Muscle layer of colon (tissue), 2 donors: Measurements from ENCODE around the gene IQSEC1.

Experiments
- H3K27ac ChIP-seq: one replicate; pipeline ENCODE4 v1.7.0; 2013; ENCODE audit warnings: low read depth, mild to moderate bottlenecking, low read length, moderate library complexity
- H3K27me3 ChIP-seq, 2 donors: one replicate each; pipeline ENCODE4 v1.7.0; 2013; ENCODE audit warnings: low read length in 2 of 2, mild to moderate bottlenecking in 2 of 2; ENCODE audit not compliant: insufficient read depth in 2 of 2, control insufficient read depth in 1 of 2
- H3K36me3 ChIP-seq: one replicate; pipeline ENCODE4 v1.7.0; 2013; ENCODE audit warnings: mild to moderate bottlenecking, low read length; ENCODE audit not compliant: insufficient read depth
- H3K4me1 ChIP-seq: one replicate; pipeline ENCODE4 v1.7.0; 2013; ENCODE audit warnings: mild to moderate bottlenecking, low read length; ENCODE audit not compliant: insufficient read depth
- H3K4me3 ChIP-seq, 2 donors: one replicate each; pipeline ENCODE4 v1.7.0; 2013; ENCODE audit warnings: low read length in 2 of 2, low read depth in 1 of 2, mild to moderate bottlenecking in 1 of 2, moderate library complexity in 1 of 2
- H3K9ac ChIP-seq: one replicate; pipeline ENCODE4 v1.7.0; 2013; ENCODE audit warnings: low read length
- H3K9me3 ChIP-seq: one replicate; pipeline ENCODE4 v1.7.0; 2013; ENCODE audit warnings: mild to moderate bottlenecking, low read length
- donor health status: abdominal sarcoma.
- donor health status: Adenocarcinoma of cecum.

The IQSEC1 gene

GRCh38 chr3:12953201-12953995 is 119.8 kb downstream of the IQSEC1 start:
- Histone ChIP-seq H3K27me3 (no peaks in the 10 kb centered on the region), H3K4me3 (no peak overlapping the region), H3K4me1 (peaks cover 60% of the 10 kb centered on the region), H3K9me3 (no peaks in the 10 kb centered on the region), H3K9ac (no peak overlapping the region), H3K36me3 (peaks cover 4% of the 10 kb centered on the region), H3K27ac (no peak overlapping the region)

- H3K4me3 ChIP-seq = no peak overlapping the region
- peaks cover 4% of the 10 kb centered on the region for H3K36me3 ChIP-seq
- no peaks in the 10 kb centered on the region for H3K9me3 ChIP-seq
- H3K9ac ChIP-seq = no peak overlapping the region
- no peak overlapping the region for H3K27ac ChIP-seq
- H3K4me1 ChIP-seq = peaks cover 60% of the 10 kb centered on the region
- no peaks in the 10 kb centered on the region for H3K27me3 ChIP-seq
These were observed 120.7 kb downstream of the IQSEC1 start for GRCh38 chr3:12952343-12953200.

GRCh38 chr3:12948891-12949711 is 124.1 kb downstream of the IQSEC1 start:
- H3K36me3 ChIP-seq = peaks cover 4% of the 10 kb centered on the region
- H3K27ac ChIP-seq = no peak overlapping the region
- H3K27me3 ChIP-seq = no peaks in the 10 kb centered on the region
- no peak overlapping the region for H3K9ac ChIP-seq
- no peaks in the 10 kb centered on the region for H3K9me3 ChIP-seq
- H3K4me3 ChIP-seq = no peak overlapping the region
- H3K4me1 ChIP-seq = peaks cover 52% of the 10 kb centered on the region

GRCh38 chr3:12948371-12948770 is 124.9 kb downstream of the IQSEC1 start:
- no peak overlapping the region for H3K4me3 ChIP-seq
- no peak overlapping the region for H3K27ac ChIP-seq
- H3K36me3 ChIP-seq = peaks cover under 1% of the 10 kb centered on the region
- H3K9me3 ChIP-seq = no peaks in the 10 kb centered on the region
- H3K4me1 ChIP-seq = peaks cover 49% of the 10 kb centered on the region
- H3K27me3 ChIP-seq = no peaks in the 10 kb centered on the region
- H3K9ac ChIP-seq = no peak overlapping the region

GRCh38 chr3:12947504-12948369 is 125.5 kb downstream of the IQSEC1 start:
- peaks cover 49% of the 10 kb centered on the region for H3K4me1 ChIP-seq
- no peak overlapping the region for H3K27ac ChIP-seq

GRCh38 chr3:12946649-12947316 is 126.4 kb downstream of the IQSEC1 start:
- peaks cover 49% of the 10 kb centered on the region for H3K4me1 ChIP-seq
- no peaks in the 10 kb centered on the region for H3K36me3 ChIP-seq
- no peak overlapping the region for H3K9ac ChIP-seq
- no peak overlapping the region for H3K27ac ChIP-seq
- H3K9me3 ChIP-seq = no peaks in the 10 kb centered on the region
- H3K27me3 ChIP-seq = no peaks in the 10 kb centered on the region
- no peak overlapping the region for H3K4me3 ChIP-seq

More at GRCh38 chr3:12947504-12948369, 125.5 kb downstream of the IQSEC1 start:
- Histone ChIP-seq H3K9me3 (no peaks in the 10 kb centered on the region), H3K9ac (no peak overlapping the region), H3K36me3 (no peaks in the 10 kb centered on the region), H3K4me3 (no peak overlapping the region), H3K27me3 (no peaks in the 10 kb centered on the region)

- Histone ChIP-seq H3K4me3 (no peak overlapping the region), H3K9me3 (no peaks in the 10 kb centered on the region), H3K36me3 (peaks cover 1% of the 10 kb centered on the region), H3K27me3 (no peaks in the 10 kb centered on the region), H3K9ac (no peak overlapping the region), H3K4me1 (peaks cover 50% of the 10 kb centered on the region), H3K27ac (no peak overlapping the region)
These were observed 127.0 kb downstream of the IQSEC1 start for GRCh38 chr3:12946251-12946648.

GRCh38 chr3:12944849-12945248 is 128.4 kb downstream of the IQSEC1 start:
- H3K9ac ChIP-seq = no peak overlapping the region
- H3K27ac ChIP-seq = no peak overlapping the region
- H3K4me1 ChIP-seq = peaks cover 56% of the 10 kb centered on the region
- no peak overlapping the region for H3K4me3 ChIP-seq
- no peaks in the 10 kb centered on the region for H3K27me3 ChIP-seq
- H3K9me3 ChIP-seq = no peaks in the 10 kb centered on the region
- H3K36me3 ChIP-seq = peaks cover 10% of the 10 kb centered on the region

GRCh38 chr3:12944413-12944812 is 128.8 kb downstream of the IQSEC1 start:
- Histone ChIP-seq H3K27ac (no peak overlapping the region), H3K9ac (no peak overlapping the region), H3K9me3 (no peaks in the 10 kb centered on the region), H3K4me1 (peaks cover 54% of the 10 kb centered on the region), H3K27me3 (no peaks in the 10 kb centered on the region), H3K36me3 (peaks cover 10% of the 10 kb centered on the region), H3K4me3 (no peak overlapping the region)
